ENCODE data around the gene PCDH18.

PCDH18 gene

GRCh38 chr4:137572163-137572562 lies 39.9 kb upstream of the PCDH18 start:
- TF ChIP-seq, protein P1, sequence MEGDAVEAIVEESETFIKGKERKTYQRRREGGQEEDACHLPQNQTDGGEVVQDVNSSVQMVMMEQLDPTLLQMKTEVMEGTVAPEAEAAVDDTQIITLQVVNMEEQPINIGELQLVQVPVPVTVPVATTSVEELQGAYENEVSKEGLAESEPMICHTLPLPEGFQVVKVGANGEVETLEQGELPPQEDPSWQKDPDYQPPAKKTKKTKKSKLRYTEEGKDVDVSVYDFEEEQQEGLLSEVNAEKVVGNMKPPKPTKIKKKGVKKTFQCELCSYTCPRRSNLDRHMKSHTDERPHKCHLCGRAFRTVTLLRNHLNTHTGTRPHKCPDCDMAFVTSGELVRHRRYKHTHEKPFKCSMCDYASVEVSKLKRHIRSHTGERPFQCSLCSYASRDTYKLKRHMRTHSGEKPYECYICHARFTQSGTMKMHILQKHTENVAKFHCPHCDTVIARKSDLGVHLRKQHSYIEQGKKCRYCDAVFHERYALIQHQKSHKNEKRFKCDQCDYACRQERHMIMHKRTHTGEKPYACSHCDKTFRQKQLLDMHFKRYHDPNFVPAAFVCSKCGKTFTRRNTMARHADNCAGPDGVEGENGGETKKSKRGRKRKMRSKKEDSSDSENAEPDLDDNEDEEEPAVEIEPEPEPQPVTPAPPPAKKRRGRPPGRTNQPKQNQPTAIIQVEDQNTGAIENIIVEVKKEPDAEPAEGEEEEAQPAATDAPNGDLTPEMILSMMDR (IDR thresholded peaks at IDR 0.05; ENCODE audit: borderline replicate concordance, extremely low read depth, low read length, poor library complexity, severe bottlenecking) = no peak
- no peak for TF ChIP-seq EZH2 (IDR thresholded peaks at IDR 0.05; ENCODE audit: borderline replicate concordance, low read depth, low read length, severe bottlenecking)
- no peak for DNase-seq
- Histone ChIP-seq H3K9me3 (ENCODE audit: insufficient read depth, low read length, severe bottlenecking) (no peaks in the 10 kb centered on the region), H3K9ac (ENCODE audit: low read depth, low read length) (no peak overlapping the region), H4K20me1 (ENCODE audit: insufficient read depth, low read length) (no peaks in the 10 kb centered on the region), H3K4me2 (ENCODE audit: insufficient read depth, low read length) (no peak overlapping the region), H2AFZ (ENCODE audit: low read depth, low read length) (no peak overlapping the region), H3K4me1 (ENCODE audit: insufficient read depth, low read length) (no peaks in the 10 kb centered on the region), H3K36me3 (ENCODE audit: insufficient read depth, low read length) (no peaks in the 10 kb centered on the region), H3K4me3 (ENCODE audit: low read depth in 1 of 2, low read length in 2 of 2) (no peak overlapping the region), H3K79me2 (ENCODE audit: insufficient read depth, low read length) (no peaks in the 10 kb centered on the region), H3K27me3 (ENCODE audit: insufficient read depth, low read length, poor library complexity) (no peaks in the 10 kb centered on the region), H3K27ac (ENCODE audit: low read length) (no peak overlapping the region)
- no peak for ATAC-seq (ENCODE audit: insufficient read depth, low read depth)

GRCh38 chr4:137559801-137560200 lies 27.5 kb upstream of the PCDH18 start:
- Histone ChIP-seq H3K27me3 (ENCODE audit: insufficient read depth, low read length, poor library complexity) (no peaks in the 10 kb centered on the region), H3K4me3 (ENCODE audit: low read depth in 1 of 2, low read length in 2 of 2) (no peak overlapping the region), H3K27ac (ENCODE audit: low read length) (no peak overlapping the region), H4K20me1 (ENCODE audit: insufficient read depth, low read length) (no peaks in the 10 kb centered on the region), H3K9ac (ENCODE audit: low read depth, low read length) (no peak overlapping the region), H3K4me1 (ENCODE audit: insufficient read depth, low read length) (no peaks in the 10 kb centered on the region), H3K79me2 (ENCODE audit: insufficient read depth, low read length) (no peaks in the 10 kb centered on the region), H3K9me3 (ENCODE audit: insufficient read depth, low read length, severe bottlenecking) (no peaks in the 10 kb centered on the region), H2AFZ (ENCODE audit: low read depth, low read length) (no peak overlapping the region), H3K36me3 (ENCODE audit: insufficient read depth, low read length) (no peaks in the 10 kb centered on the region), H3K4me2 (ENCODE audit: insufficient read depth, low read length) (no peak overlapping the region)
- no peak for ATAC-seq (ENCODE audit: insufficient read depth, low read depth)
- TF ChIP-seq EZH2 (IDR thresholded peaks at IDR 0.05; ENCODE audit: borderline replicate concordance, low read depth, low read length, severe bottlenecking) = no peak
- TF ChIP-seq, protein P1 (IDR thresholded peaks at IDR 0.05; ENCODE audit: borderline replicate concordance, extremely low read depth, low read length, poor library complexity, severe bottlenecking) = no peak
- no peak for DNase-seq

DNA sequence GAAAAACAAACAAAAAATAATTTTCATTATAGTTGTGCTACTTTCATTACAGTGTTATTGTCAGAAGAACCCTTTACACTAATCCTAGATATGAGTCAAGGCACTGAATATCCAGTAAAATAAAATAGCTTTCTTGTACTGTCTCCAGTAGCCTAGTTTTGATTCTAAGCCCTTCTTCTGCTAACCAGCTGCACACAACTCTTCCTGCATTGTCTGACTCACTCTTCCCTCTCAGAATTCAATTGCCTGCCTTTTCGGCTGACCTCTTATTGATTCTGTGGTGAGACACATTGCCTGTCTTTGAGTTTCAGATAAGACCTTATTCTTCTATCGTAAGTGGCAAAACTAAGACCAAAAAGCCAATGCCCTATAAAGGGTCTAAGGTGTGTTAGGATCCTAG lies 26.7 kb upstream of the PCDH18 start:
- DNase-seq (no peak), ATAC-seq (ENCODE audit: insufficient read depth, low read depth) (no peak)
- no peak overlapping the region for H3K9ac ChIP-seq (ENCODE audit: low read depth, low read length)

More for the DNA sequence above, 26.7 kb upstream of the PCDH18 start:
- Histone ChIP-seq H3K4me3 (ENCODE audit: low read depth in 1 of 2, low read length in 2 of 2) (no peak overlapping the region), H3K9me3 (ENCODE audit: insufficient read depth, low read length, severe bottlenecking) (no peaks in the 10 kb centered on the region), H3K4me2 (ENCODE audit: insufficient read depth, low read length) (no peak overlapping the region), H3K27me3 (ENCODE audit: insufficient read depth, low read length, poor library complexity) (no peaks in the 10 kb centered on the region), H4K20me1 (ENCODE audit: insufficient read depth, low read length) (no peaks in the 10 kb centered on the region), H3K36me3 (ENCODE audit: insufficient read depth, low read length) (no peaks in the 10 kb centered on the region), H3K27ac (ENCODE audit: low read length) (no peak overlapping the region), H2AFZ (ENCODE audit: low read depth, low read length) (no peak overlapping the region), H3K4me1 (ENCODE audit: insufficient read depth, low read length) (no peaks in the 10 kb centered on the region), H3K79me2 (ENCODE audit: insufficient read depth, low read length) (no peaks in the 10 kb centered on the region)
- no peak for TF ChIP-seq EZH2 (IDR thresholded peaks at IDR 0.05; ENCODE audit: borderline replicate concordance, low read depth, low read length, severe bottlenecking)
- TF ChIP-seq, protein P1 (IDR thresholded peaks at IDR 0.05; ENCODE audit: borderline replicate concordance, extremely low read depth, low read length, poor library complexity, severe bottlenecking) = no peak

Data from DND-41 (cell line).